ENCODE results near the gene FIBCD1. TPM values are rescaled to one million over a fixed set of nuclear protein-coding genes. Genes with fewer than 3 reads are reported as not detected.

FIBCD1 gene
- total RNA-seq, 4 donors from 2014 or later: 1.4 to 1.7 TPM; not detected in 2

GRCh38 chr9:130904070-130905044 is 34.7 kb downstream of the FIBCD1 start:
- no peak for ATAC-seq
- Histone ChIP-seq H3K4me1 (no peaks in the 10 kb centered on the region), H3K27me3 (peaks cover 75% of the 10 kb centered on the region), H3K27ac (no peak overlapping the region), H3K9me3 (no peaks in the 10 kb centered on the region), H3K4me3 (no peak overlapping the region), H3K36me3 (no peaks in the 10 kb centered on the region)
- 40 to 89% methylated on average over 2 to 6 of the region's 48 CpGs for WGBS, 2 donors (ENCODE audit: low coverage in 1 of 2)
- TF ChIP-seq EP300 (IDR thresholded peaks at IDR 0.05): no peak

DNA sequence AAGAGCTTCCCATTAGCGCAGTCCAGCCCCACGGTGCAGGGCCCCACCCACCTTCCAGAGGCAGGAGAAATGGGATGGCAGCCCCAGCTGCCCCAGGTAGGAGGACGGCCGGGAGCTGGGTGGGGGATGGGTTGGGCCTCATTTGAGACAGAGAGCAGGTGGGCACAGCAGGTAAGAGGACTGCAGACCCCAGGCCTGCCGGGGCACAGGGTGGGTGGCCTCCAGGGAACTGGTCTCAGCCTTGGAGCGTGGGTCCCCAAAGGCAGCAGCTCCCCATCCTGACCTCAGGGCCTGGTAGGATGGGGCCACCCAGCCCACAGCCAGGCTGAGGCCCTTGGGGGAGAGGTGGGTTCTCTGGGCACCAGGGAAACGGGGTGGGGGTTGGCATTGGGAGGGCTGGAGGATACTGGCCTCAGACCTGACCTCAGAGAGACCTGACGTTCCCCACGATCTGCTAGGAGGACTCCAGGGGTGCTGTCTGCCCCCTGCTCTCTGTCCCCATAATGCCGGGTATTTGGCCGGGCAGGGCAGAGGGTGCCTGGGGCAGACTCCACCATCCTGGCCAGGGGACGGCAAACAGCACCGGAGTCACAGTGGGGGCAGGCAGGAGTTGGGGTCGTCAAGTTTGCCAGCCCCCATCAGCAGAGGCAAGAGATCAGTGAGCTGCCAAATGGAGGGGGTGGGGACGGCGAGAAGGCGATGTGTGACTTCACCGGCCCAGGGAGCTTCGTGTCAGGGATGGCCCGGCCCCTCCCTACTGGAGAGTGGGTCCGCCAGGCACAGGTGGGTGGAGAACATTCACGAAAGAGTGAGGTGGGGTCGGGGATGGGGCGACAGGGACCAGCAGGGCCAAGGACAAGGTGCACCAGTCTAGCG is 35.6 kb downstream of the FIBCD1 start:
- no peak overlapping the region for H3K4me3 ChIP-seq
- TF ChIP-seq POLR2AphosphoS5 (IDR thresholded peaks at IDR 0.05) (no peak), POLR2A (IDR thresholded peaks at IDR 0.05) (no peak), CTCF (IDR thresholded peaks at IDR 0.05) (no peak), EP300 (IDR thresholded peaks at IDR 0.05) (no peak)
- no peak overlapping the region for H3K27ac ChIP-seq
- peaks cover 81% of the 10 kb centered on the region for H3K27me3 ChIP-seq
- no peak for ATAC-seq
- no peaks in the 10 kb centered on the region for H3K36me3 ChIP-seq
- H3K4me1 ChIP-seq: no peaks in the 10 kb centered on the region
- no peaks in the 10 kb centered on the region for H3K9me3 ChIP-seq
- WGBS, 2 donors (ENCODE audit: low coverage in 1 of 2): 0 to 80% methylated on average over 1 of the region's 25 CpGs

DNA sequence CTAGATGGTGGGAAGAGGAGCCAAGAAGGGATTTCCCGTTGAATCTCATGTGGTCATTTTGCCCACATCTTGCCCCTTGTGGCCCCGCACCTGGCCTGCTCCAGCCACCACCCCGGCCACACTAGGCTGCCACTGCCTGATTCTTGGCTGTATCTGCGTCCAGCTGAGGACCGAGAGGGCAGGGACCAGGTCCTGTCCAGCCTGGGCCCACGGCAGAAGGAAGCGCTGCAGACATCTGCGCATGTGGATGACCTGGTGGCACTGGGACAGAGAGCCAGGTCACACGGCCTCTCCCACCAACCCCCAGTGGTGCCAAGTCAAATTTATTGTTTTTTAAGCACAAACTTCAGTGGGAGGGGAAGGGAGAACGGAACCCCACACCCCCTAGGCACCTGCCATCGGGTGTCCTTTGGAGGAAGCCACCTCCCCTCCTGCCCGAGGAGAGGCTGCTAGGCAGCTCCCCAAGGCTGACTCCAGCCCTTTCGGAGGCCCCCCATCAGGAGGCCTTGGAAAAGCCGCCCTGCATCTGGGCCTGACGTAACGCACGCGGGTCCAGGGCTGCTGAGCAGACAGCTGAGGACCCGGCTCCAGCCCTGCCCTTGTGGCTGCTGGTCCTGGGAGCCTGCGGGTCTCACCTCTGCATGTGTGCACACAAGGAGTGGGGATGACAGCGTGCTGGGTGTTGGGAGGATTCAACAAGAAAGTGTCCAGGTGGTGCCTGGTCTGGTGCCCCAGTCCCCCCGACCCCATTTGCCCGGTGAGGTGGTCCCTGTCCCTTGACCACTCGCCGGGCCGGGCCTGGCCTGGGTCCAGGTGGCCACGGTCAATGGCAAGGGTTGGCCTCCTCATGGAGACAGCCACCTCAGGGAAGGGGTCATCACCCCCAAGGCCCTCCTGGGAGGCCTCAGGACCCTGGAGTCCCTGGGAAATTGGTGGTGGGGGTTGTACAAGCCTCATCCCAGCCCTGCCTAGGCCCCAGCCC is 36.6 kb downstream of the FIBCD1 start:
- H3K9me3 ChIP-seq: no peaks in the 10 kb centered on the region
- no peaks in the 10 kb centered on the region for H3K36me3 ChIP-seq
- WGBS, 2 donors (ENCODE audit: low coverage in 1 of 2): 40 to 70% methylated on average over 1 to 5 of the region's 27 CpGs
- no peaks in the 10 kb centered on the region for H3K4me1 ChIP-seq
- H3K27me3 ChIP-seq: peaks cover 90% of the 10 kb centered on the region
- H3K27ac ChIP-seq: no peak overlapping the region
- TF ChIP-seq CTCF (IDR thresholded peaks at IDR 0.05) (no peak), POLR2AphosphoS5 (IDR thresholded peaks at IDR 0.05) (no peak), POLR2A (IDR thresholded peaks at IDR 0.05) (no peak), EP300 (IDR thresholded peaks at IDR 0.05) (no peak)
- H3K4me3 ChIP-seq: no peak overlapping the region
- no peak for ATAC-seq

DNA sequence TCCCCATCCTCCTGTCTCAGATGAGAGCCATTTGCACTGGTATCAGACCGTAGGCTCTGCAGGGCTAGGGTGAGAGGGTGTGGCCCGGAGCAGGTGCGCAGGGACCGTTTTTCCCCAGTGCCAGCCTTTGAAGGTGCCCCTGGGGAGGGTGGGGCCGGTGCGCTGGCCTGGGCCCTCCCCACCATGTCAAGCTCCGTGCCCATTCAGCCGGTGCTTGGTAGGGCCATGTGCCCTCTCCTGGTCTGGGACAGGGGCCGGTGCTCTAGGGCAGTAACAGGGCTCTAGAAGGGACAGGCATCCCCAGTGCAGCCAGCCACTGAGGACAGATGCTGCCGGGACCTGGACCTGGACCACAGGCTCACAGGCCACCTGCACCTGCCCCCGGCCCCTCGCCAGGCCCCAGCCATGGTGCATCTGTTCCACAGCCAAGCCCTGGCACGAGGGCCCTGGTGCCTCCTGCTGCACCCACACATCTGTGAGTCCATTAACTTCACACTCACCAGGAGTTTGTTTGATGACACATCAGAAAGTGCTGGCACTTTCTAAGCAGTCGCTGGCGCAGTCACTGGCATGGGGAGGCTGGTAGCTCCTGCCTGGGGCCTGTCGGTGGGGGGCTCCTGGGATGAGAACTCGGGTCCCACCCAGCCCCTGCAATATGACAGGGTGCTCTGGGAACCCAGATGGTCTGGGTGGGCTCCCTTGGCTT is 37.4 kb downstream of the FIBCD1 start:
- no peak overlapping the region for H3K27ac ChIP-seq
- H3K36me3 ChIP-seq: no peaks in the 10 kb centered on the region
- TF ChIP-seq EP300 (IDR thresholded peaks at IDR 0.05) (no peak), POLR2A (IDR thresholded peaks at IDR 0.05) (no peak), CTCF (IDR thresholded peaks at IDR 0.05) (no peak), POLR2AphosphoS5 (IDR thresholded peaks at IDR 0.05) (no peak)
- peaks cover 81% of the 10 kb centered on the region for H3K27me3 ChIP-seq
- ATAC-seq: no peak
- WGBS, 2 donors (ENCODE audit: low coverage in 1 of 2): 40% methylated on average over 2 of the region's 17 CpGs; no CpG with 5 or more reads in 1 of the 2 donors
- H3K4me3 ChIP-seq: no peak overlapping the region
- H3K4me1 ChIP-seq: no peaks in the 10 kb centered on the region
- H3K9me3 ChIP-seq: no peaks in the 10 kb centered on the region
